Kidney epithelial cell (primary cell): ENCODE results near the gene PCTP. TPM values are rescaled to one million over a fixed set of nuclear protein-coding genes. Genes with fewer than 3 reads are reported as not detected.

Experiments
- DNase-seq: peaks from one replicate; pipeline ENCODE4 v3.0.0-alpha.2; 2010; ENCODE audit warnings: low read depth
- H3K27me3 ChIP-seq: 2 replicates; pipeline ENCODE4 v1.6.0; 2011; ENCODE audit warnings: low read length; ENCODE audit not compliant: control insufficient read depth, insufficient read depth
- H3K36me3 ChIP-seq: 2 replicates; pipeline ENCODE4 v1.5.1; 2011; ENCODE audit warnings: low read length; ENCODE audit not compliant: control insufficient read depth, insufficient read depth
- H3K4me3 ChIP-seq: 2 replicates; pipeline ENCODE4 v1.5.1; 2011; ENCODE audit warnings: low read depth, mild to moderate bottlenecking, control low read depth, low read length
- CTCF ChIP-seq: IDR thresholded peaks from 2 replicates; pipeline ENCODE4 v1.5.1; 2011; ENCODE audit warnings: mild to moderate bottlenecking, moderate library complexity, low read length, control low read depth, inconsistent platforms; ENCODE audit not compliant: insufficient read depth, poor library complexity, severe bottlenecking
- total RNA-seq: library from RNA; depleted of rRNA; stranded (reverse); fragments of >200 nt; gene quantifications from 2 replicates; pipeline ENCODE4 v1.2.3, GENCODE V29; 2015

Gene PCTP
- 21.6 and 32.2 TPM in 2 replicates for total RNA-seq

GRCh38 chr17:55750750-55751657 is at the start of gene PCTP:
Gene PCTP (plus strand): TSS chr17:55751051. CDS start chr17:55751104, 53 bp downstream.
- peak; percentile 45 for TF ChIP-seq CTCF
- peak; percentile 68 for DNase-seq
- H3K36me3 ChIP-seq: no peaks in the 10 kb centered on the region
- no peaks in the 10 kb centered on the region for H3K27me3 ChIP-seq
- H3K4me3 ChIP-seq: peak within 1 kb of the TSS; percentile 63

GRCh38 chr17:55702150-55702549 is 48.7 kb upstream of the PCTP start:
- DNase-seq: no peak
- no peak overlapping the region for H3K4me3 ChIP-seq
- no peak for TF ChIP-seq CTCF
- H3K27me3 ChIP-seq: no peaks in the 10 kb centered on the region
- H3K36me3 ChIP-seq: no peaks in the 10 kb centered on the region

- no peak overlapping the region for H3K4me3 ChIP-seq
- no peak for TF ChIP-seq CTCF
- H3K36me3 ChIP-seq: no peaks in the 10 kb centered on the region
- H3K27me3 ChIP-seq: no peaks in the 10 kb centered on the region
- no peak for DNase-seq
Measured at GRCh38 chr17:55704401-55704800, 46.5 kb upstream of the PCTP start.

GRCh38 chr17:55705847-55706246 is 45.0 kb upstream of the PCTP start:
- DNase-seq: no peak
- TF ChIP-seq CTCF: no peak
- Histone ChIP-seq H3K4me3 (no peak overlapping the region), H3K27me3 (no peaks in the 10 kb centered on the region), H3K36me3 (no peaks in the 10 kb centered on the region)

GRCh38 chr17:55706808-55707773 is 43.8 kb upstream of the PCTP start:
- TF ChIP-seq CTCF: no peak
- no peaks in the 10 kb centered on the region for H3K27me3 ChIP-seq
- H3K4me3 ChIP-seq: no peak overlapping the region
- no peak for DNase-seq
- H3K36me3 ChIP-seq: no peaks in the 10 kb centered on the region
